CD4-positive, alpha-beta T cell (primary cell): Measurements from ENCODE around the gene PCDHGC5. TPM values are rescaled to one million over a fixed set of nuclear protein-coding genes. Genes with fewer than 3 reads are reported as not detected.

ENCODE experiments used
- ATAC-seq: fragments of 200-7000 bp; cut with Tn5 transposase; one replicate; pipeline ENCODE4 v1.10.0; 2022; ENCODE audit warnings: mild to moderate bottlenecking; ENCODE audit not compliant: poor library complexity
- CTCF ChIA-PET: fragments of 350-600 bp; sonication (Branson Sonifier 250); formaldehyde crosslinking; loops from one replicate; lab custom pipeline; 2021; ENCODE audit warnings: antibody characterized with exemption, inconsistent platforms; lab: Charles Lee
- POLR2A ChIA-PET: fragments of 350-600 bp; sonication (Branson Sonifier 250); formaldehyde crosslinking; loops from one replicate; lab custom pipeline; 2021; ENCODE audit warnings: antibody characterized with exemption, inconsistent platforms; lab: Charles Lee
- DNase-seq, 14 experiments: peaks; one replicate each; pipeline ENCODE4 v3.0.0-alpha.2; 2013 to 2020; ENCODE audit warnings: mixed read lengths in 2 of 14
- H3K27ac ChIP-seq, 2 donors: one replicate each; pipeline versions ENCODE4 v1.5.1 to v1.7.0; 2013; ENCODE audit warnings: low read length in 2 of 2, low read depth in 1 of 2, mild to moderate bottlenecking in 1 of 2
- H3K27me3 ChIP-seq, 2 experiments: 1 replicate in 1 of 2; 2 replicates in 1 of 2; pipeline versions ENCODE4 v1.6.1 to v1.7.0; 2013; ENCODE audit warnings: low read length in 2 of 2, control low read depth in 1 of 2, mild to moderate bottlenecking in 1 of 2, moderate library complexity in 1 of 2; ENCODE audit not compliant: insufficient read depth in 2 of 2, control insufficient read depth in 1 of 2
- H3K36me3 ChIP-seq: one replicate; pipeline ENCODE4 v1.6.1; 2013; ENCODE audit warnings: low read length, control low read depth; ENCODE audit not compliant: insufficient read depth
- H3K4me1 ChIP-seq: one replicate; pipeline ENCODE4 v1.6.1; 2013; ENCODE audit warnings: low read length, control low read depth; ENCODE audit not compliant: insufficient read depth
- H3K4me3 ChIP-seq: one replicate; pipeline ENCODE4 v1.5.1; 2013; ENCODE audit warnings: mild to moderate bottlenecking, low read length, moderate library complexity
- H3K9me3 ChIP-seq, 2 experiments: 1 replicate in 1 of 2; 2 replicates in 1 of 2; pipeline versions ENCODE4 v1.6.1 to v1.7.0; 2013; ENCODE audit warnings: low read length in 2 of 2, mild to moderate bottlenecking in 2 of 2, control low read depth in 1 of 2, moderate library complexity in 1 of 2; ENCODE audit not compliant: control insufficient read depth in 1 of 2, insufficient read depth in 1 of 2
- H3K27ac Mint-ChIP-seq: one replicate; pipeline ENCODE4 v1.8.0; 2020; ENCODE audit warnings: mixed read lengths
- H3K27me3 Mint-ChIP-seq: one replicate; pipeline ENCODE4 v1.8.0; 2021; ENCODE audit warnings: mixed read lengths
- H3K36me3 Mint-ChIP-seq: one replicate; pipeline ENCODE4 v1.8.0; 2021; ENCODE audit warnings: low read depth, mixed read lengths
- H3K4me1 Mint-ChIP-seq: one replicate; pipeline ENCODE4 v1.8.0; 2021; ENCODE audit warnings: low read depth, mixed read lengths
- H3K4me3 Mint-ChIP-seq: one replicate; pipeline ENCODE4 v1.8.0; 2020; ENCODE audit warnings: mild to moderate bottlenecking, mixed read lengths
- H3K9me3 Mint-ChIP-seq: one replicate; pipeline ENCODE4 v1.8.0; 2020; ENCODE audit warnings: mixed read lengths
- intact Hi-C, 2 experiments: fragments of 100-400 bp; cut with DNase I in 1 of 2; cut with micrococcal nuclease in 1 of 2; formaldehyde crosslinking; loops; one replicate each; pipeline versions ENCODE4 v1.15.1 to v1.9.0; 2023 to 2025; cut with DNase I, micrococcal nuclease
- total RNA-seq, 174 experiments: library from RNA in 2 of 174; stranded (reverse) in 2 of 174; gene quantifications; one replicate each; pipeline ENCODE4 v1.2.3 and lab custom pipeline; 2021 to 2026
- TF ChIP-seq, protein P1 (sequence below): fragments of 200-600 bp; IDR thresholded peaks from one replicate; pipeline ENCODE4 v1.8.0; 2022; ENCODE audit warnings: antibody characterized with exemption, mild to moderate bottlenecking

PCDHGC5 gene
- total RNA-seq, 2 experiments from 2014 or later, result not detected

DNA sequence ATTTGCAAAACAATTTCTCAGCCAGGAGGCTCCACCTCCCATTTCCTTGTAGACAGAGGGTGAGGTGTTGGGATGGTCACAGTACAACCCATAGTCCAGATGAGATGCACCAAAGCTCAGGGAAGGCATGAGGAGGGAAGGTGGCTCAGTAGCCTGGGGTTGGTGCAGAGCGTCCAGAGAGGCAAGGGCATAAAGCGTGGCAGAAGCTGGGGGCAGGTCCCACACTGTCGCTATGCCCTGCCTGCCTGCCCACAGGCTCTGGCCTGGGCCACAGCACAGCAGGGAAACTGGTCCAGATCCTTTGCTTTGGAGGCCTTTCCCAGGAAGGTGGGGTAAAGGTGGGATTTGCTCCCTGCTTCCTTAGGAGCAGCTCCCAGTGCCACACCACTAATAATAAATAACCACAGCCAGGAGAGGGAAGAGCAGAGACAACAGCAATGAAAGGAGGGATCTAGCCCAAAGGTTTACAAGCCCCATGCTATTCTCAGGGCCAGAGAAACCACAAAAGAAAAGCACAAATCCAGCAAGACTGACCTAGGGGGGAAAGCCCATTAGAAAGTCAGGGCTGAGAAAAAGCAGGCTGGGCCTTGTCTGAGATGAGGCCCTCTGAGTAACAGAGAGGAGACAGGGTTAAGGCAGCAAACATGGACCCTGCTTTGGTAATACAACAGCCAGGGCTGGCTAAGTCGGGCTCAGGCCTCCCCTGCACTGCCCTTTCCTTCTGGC, 27.2 kb downstream of the PCDHGC5 start:
- Mint-ChIP-seq H3K4me1 (peaks cover 21% of the 10 kb centered on the region), H3K4me3 (no peak overlapping the region), H3K27ac (no peak overlapping the region), H3K9me3 (no peaks in the 10 kb centered on the region), H3K36me3 (peaks cover 14% of the 10 kb centered on the region), H3K27me3 (no peaks in the 10 kb centered on the region)
- Histone ChIP-seq H3K4me3 (no peak overlapping the region), H3K9me3 (peaks cover 0 to 5% of the 10 kb centered on the region in 2 experiments), H3K27ac (no peak overlapping the region), H3K36me3 (peaks cover 66% of the 10 kb centered on the region), H3K4me1 (peaks cover 26% of the 10 kb centered on the region), H3K27me3 (no peaks in the 10 kb centered on the region)
- DNase-seq (no peak), ATAC-seq (no peak)
- CTCF ChIA-PET, result interaction anchor here (1.2 to 3.6 kb wide), 4 partner anchors 8 to 119 kb away, joined by 3 to 19 read pairs (median 5); partner anchors contain the start of genes PCDHGA10 and PCDHGB5
- POLR2A ChIA-PET, result interaction anchor here (5.0 kb wide), 1 partner anchor 196 kb away, joined by 26 read pairs; the partner anchor contains the start of gene TAF7
- intact Hi-C loops, result no loop called here
- TF ChIP-seq, protein P1, sequence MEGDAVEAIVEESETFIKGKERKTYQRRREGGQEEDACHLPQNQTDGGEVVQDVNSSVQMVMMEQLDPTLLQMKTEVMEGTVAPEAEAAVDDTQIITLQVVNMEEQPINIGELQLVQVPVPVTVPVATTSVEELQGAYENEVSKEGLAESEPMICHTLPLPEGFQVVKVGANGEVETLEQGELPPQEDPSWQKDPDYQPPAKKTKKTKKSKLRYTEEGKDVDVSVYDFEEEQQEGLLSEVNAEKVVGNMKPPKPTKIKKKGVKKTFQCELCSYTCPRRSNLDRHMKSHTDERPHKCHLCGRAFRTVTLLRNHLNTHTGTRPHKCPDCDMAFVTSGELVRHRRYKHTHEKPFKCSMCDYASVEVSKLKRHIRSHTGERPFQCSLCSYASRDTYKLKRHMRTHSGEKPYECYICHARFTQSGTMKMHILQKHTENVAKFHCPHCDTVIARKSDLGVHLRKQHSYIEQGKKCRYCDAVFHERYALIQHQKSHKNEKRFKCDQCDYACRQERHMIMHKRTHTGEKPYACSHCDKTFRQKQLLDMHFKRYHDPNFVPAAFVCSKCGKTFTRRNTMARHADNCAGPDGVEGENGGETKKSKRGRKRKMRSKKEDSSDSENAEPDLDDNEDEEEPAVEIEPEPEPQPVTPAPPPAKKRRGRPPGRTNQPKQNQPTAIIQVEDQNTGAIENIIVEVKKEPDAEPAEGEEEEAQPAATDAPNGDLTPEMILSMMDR, result no peak

DNA sequence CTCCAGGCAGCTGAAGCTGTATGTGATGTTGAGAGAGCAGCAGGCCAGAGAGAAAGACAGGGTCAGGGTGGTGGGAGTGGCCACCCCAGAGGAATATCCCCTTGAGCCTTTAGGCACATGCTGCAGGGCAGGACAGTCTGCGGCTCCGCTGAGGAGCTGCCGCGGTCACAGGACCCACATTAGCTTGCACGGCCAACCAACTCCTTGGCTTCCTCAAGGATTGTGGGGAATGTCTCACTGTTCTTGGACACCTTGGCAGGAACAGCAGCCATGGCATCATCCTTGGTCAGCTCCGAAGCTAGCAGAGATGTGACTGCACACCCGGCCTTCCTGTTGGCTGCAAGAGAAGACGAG, 27.8 kb downstream of the PCDHGC5 start:
- H3K27me3 Mint-ChIP-seq, result no peaks in the 10 kb centered on the region
- H3K4me1 Mint-ChIP-seq, result peaks cover 21% of the 10 kb centered on the region
- no peak for DNase-seq
- Histone ChIP-seq H3K9me3 (peaks cover 0 to 5% of the 10 kb centered on the region in 2 experiments), H3K4me1 (peaks cover 26% of the 10 kb centered on the region), H3K27ac (no peak overlapping the region), H3K4me3 (no peak overlapping the region), H3K36me3 (peaks cover 71% of the 10 kb centered on the region), H3K27me3 (no peaks in the 10 kb centered on the region)
- H3K36me3 Mint-ChIP-seq, result peaks cover 14% of the 10 kb centered on the region
- TF ChIP-seq, protein P1, result no peak
- ATAC-seq, result no peak
- no peak overlapping the region for H3K4me3 Mint-ChIP-seq
- H3K27ac Mint-ChIP-seq, result no peak overlapping the region
- ChIA-PET CTCF (no interaction called here), POLR2A (no interaction called here)
- intact Hi-C loops, result no loop called here
- H3K9me3 Mint-ChIP-seq, result no peaks in the 10 kb centered on the region

DNA sequence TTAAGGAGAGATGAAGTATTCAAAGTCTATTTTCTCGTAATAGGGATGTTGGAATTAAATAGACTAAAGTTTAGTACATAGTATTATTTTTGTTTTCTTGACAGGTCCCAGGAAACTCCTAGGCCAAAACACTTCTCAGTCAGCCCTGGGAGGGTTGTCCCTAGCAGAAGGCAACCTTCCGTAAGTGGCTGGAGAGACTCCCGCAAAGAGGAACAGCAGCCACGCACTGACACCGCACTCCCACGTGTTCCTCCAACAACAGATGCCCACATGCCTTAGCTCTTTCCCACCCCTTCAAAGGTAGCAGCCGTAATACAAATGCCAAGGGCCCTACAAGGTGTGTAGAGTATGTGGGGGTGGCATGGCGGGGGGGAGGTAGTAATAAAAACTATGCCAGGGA, 28.4 kb downstream of the PCDHGC5 start:
- Histone ChIP-seq H3K4me1 (peaks cover 22% of the 10 kb centered on the region), H3K9me3 (peaks cover 0 to 5% of the 10 kb centered on the region in 2 experiments), H3K4me3 (no peak overlapping the region), H3K36me3 (peaks cover 77% of the 10 kb centered on the region), H3K27me3 (no peaks in the 10 kb centered on the region), H3K27ac (no peak overlapping the region)
- ATAC-seq, result no peak
- no peak overlapping the region for H3K4me3 Mint-ChIP-seq
- no peaks in the 10 kb centered on the region for H3K9me3 Mint-ChIP-seq
- no peak overlapping the region for H3K27ac Mint-ChIP-seq
- TF ChIP-seq, protein P1, result no peak
- intact Hi-C loops, result no loop called here
- ChIA-PET CTCF (no interaction called here), POLR2A (no interaction called here)
- peaks cover 20% of the 10 kb centered on the region for H3K4me1 Mint-ChIP-seq
- H3K27me3 Mint-ChIP-seq, result no peaks in the 10 kb centered on the region
- DNase-seq, result no peak
- H3K36me3 Mint-ChIP-seq, result peaks cover 13% of the 10 kb centered on the region
